ENCODE results near the gene MEN1. TPM values are rescaled to one million over a fixed set of nuclear protein-coding genes. Genes with fewer than 3 reads are reported as not detected.

The MEN1 gene
- total RNA-seq, 1 donor from 2014 or later: 57.9 TPM

GRCh38 chr11:64760759-64761420 is 49.5 kb downstream of the MEN1 start:
- TF ChIP-seq, protein P1, sequence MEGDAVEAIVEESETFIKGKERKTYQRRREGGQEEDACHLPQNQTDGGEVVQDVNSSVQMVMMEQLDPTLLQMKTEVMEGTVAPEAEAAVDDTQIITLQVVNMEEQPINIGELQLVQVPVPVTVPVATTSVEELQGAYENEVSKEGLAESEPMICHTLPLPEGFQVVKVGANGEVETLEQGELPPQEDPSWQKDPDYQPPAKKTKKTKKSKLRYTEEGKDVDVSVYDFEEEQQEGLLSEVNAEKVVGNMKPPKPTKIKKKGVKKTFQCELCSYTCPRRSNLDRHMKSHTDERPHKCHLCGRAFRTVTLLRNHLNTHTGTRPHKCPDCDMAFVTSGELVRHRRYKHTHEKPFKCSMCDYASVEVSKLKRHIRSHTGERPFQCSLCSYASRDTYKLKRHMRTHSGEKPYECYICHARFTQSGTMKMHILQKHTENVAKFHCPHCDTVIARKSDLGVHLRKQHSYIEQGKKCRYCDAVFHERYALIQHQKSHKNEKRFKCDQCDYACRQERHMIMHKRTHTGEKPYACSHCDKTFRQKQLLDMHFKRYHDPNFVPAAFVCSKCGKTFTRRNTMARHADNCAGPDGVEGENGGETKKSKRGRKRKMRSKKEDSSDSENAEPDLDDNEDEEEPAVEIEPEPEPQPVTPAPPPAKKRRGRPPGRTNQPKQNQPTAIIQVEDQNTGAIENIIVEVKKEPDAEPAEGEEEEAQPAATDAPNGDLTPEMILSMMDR (conservative IDR thresholded peaks at IDR 0.05): no peak
- Mint-ChIP-seq H3K4me1 (peaks cover 60% of the 10 kb centered on the region), H3K9me3 (no peaks in the 10 kb centered on the region), H3K4me3 (peak overlapping the region; percentile 90), H3K27ac (ENCODE audit: unreplicated experiment) (no peak overlapping the region), H3K27me3 (ENCODE audit: low read depth) (peaks cover 30% of the 10 kb centered on the region), H3K36me3 (ENCODE audit: low read depth) (peaks cover 21% of the 10 kb centered on the region)
- DNase-seq (ENCODE audit: low read depth, low spot score): no peak

- peaks cover 16% of the 10 kb centered on the region for H3K36me3 Mint-ChIP-seq (ENCODE audit: low read depth)
- peaks cover 30% of the 10 kb centered on the region for H3K27me3 Mint-ChIP-seq (ENCODE audit: low read depth)
- DNase-seq (ENCODE audit: low read depth, low spot score): peak; percentile 61
- H3K4me3 Mint-ChIP-seq: peak within 1 kb of the TSS; percentile 90
- no peaks in the 10 kb centered on the region for H3K9me3 Mint-ChIP-seq
- TF ChIP-seq, protein P1 (conservative IDR thresholded peaks at IDR 0.05): no peak
- H3K4me1 Mint-ChIP-seq: peaks cover 54% of the 10 kb centered on the region
- H3K27ac Mint-ChIP-seq (ENCODE audit: unreplicated experiment): peak within 1 kb of the TSS; percentile 78
These were observed 50.3 kb downstream of the MEN1 start, which contains the start of gene PYGM for GRCh38 chr11:64759722-64760719. Gene PYGM (minus strand): TSS chr11:64759974. CDS start chr11:64759898, 76 bp downstream.

GRCh38 chr11:64759131-64759721 is 51.1 kb downstream of the MEN1 start:
- Mint-ChIP-seq H3K27ac (ENCODE audit: unreplicated experiment) (no peak overlapping the region), H3K36me3 (ENCODE audit: low read depth) (peaks cover 8% of the 10 kb centered on the region), H3K9me3 (no peaks in the 10 kb centered on the region), H3K27me3 (ENCODE audit: low read depth) (peaks cover 30% of the 10 kb centered on the region), H3K4me1 (peaks cover 46% of the 10 kb centered on the region), H3K4me3 (peak overlapping the region; percentile 90)
- TF ChIP-seq, protein P1 (conservative IDR thresholded peaks at IDR 0.05): no peak
- DNase-seq (ENCODE audit: low read depth, low spot score): no peak

DNA sequence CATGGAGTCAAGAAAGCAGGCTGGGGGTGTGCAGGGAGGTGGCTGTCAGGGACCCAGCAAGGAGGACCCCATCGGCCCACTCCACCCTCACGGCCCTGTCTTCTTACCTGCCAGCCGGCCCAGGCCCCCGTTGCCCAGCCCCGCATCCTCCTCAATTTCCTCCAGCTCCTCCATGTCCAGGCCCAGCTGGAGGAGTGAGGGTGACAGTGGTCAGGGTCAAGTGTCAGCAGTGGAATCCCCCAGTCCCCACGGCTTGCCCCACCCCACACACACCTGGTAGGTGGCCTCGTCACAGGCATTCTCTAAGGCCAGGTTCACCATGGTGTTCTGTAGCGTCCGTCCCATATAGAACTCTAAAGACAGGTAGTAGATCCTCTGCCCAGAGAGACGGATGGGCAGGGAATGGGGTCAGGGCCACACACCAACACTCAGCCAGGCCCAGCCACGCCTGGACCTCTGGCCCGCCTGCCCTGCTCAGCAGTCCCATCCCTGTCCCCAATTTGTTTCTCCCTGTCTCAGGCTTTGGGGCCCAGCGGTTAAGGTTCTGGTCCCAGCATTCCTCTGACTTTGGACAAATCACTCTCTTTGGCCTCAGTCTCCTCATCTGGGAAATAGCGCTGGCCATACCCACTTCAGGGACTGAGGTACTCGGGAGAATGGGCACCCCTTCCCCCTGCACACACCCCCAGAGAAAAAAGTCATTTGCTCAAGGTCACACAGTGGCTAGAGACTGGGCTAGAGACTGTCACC is 51.8 kb downstream of the MEN1 start:
- TF ChIP-seq, protein P1 (conservative IDR thresholded peaks at IDR 0.05): no peak
- Mint-ChIP-seq H3K4me3 (peak overlapping the region; percentile 90), H3K27me3 (ENCODE audit: low read depth) (peaks cover 30% of the 10 kb centered on the region), H3K27ac (ENCODE audit: unreplicated experiment) (no peak overlapping the region), H3K36me3 (ENCODE audit: low read depth) (peaks cover 3% of the 10 kb centered on the region), H3K4me1 (peaks cover 38% of the 10 kb centered on the region), H3K9me3 (no peaks in the 10 kb centered on the region)
- no peak for DNase-seq (ENCODE audit: low read depth, low spot score)
